Muscle of leg (tissue), 11 donors: ENCODE measurements around the gene IFT88. TPM values are rescaled to one million over a fixed set of nuclear protein-coding genes. Genes with fewer than 3 reads are reported as not detected.

Source experiments
- DNase-seq: peaks from one replicate; pipeline ENCODE4 v3.0.0; 2013
- H3K27ac ChIP-seq: one replicate; pipeline ENCODE4 v1.5.1; 2013; ENCODE audit warnings: mild to moderate bottlenecking, low read length, control low read depth
- H3K27me3 ChIP-seq: one replicate; pipeline ENCODE4 v1.6.1; 2013; ENCODE audit warnings: low read length; ENCODE audit not compliant: control insufficient read depth, insufficient read depth
- H3K36me3 ChIP-seq: one replicate; pipeline ENCODE4 v1.6.1; 2013; ENCODE audit warnings: low read length; ENCODE audit not compliant: control insufficient read depth, insufficient read depth
- H3K4me1 ChIP-seq: one replicate; pipeline ENCODE4 v1.6.1; 2013; ENCODE audit warnings: low read length; ENCODE audit not compliant: control insufficient read depth, insufficient read depth
- H3K4me3 ChIP-seq: one replicate; pipeline ENCODE4 v1.5.1; 2013; ENCODE audit warnings: low read length, control low read depth
- H3K9me3 ChIP-seq: replicated peaks from 2 replicates; pipeline ENCODE4 v1.6.1; 2013; ENCODE audit warnings: low read depth, low read length; ENCODE audit not compliant: control insufficient read depth
- WGBS: methylation state at CpG from one replicate; pipeline ENCODE4 v1.1.5; 2013; ENCODE audit warnings: missing lambda C conversion rate; ENCODE audit not compliant: insufficient coverage; 5-methylcytosine and 5-hydroxymethylcytosine counted together
- polyA plus RNA-seq, 8 donors: library from polyadenylated mRNA; unstranded; fragments of 120-200 nt; gene quantifications; one replicate each; pipeline versions ENCODE4 v1.2.1 to v1.2.3, GENCODE V29; 2013; ENCODE audit warnings: inconsistent platforms in 1 of 8, low replicate concordance in 1 of 8; ENCODE audit not compliant: insufficient read length in 8 of 8, insufficient read depth in 1 of 8
- total RNA-seq: library from RNA; stranded (reverse); fragments of 120-200 nt; gene quantifications from one replicate; pipeline ENCODE4 v1.2.4, GENCODE V29; 2013

The IFT88 gene
- total and polyA plus RNA-seq, 9 donors, result 12.1 to 17.6 (median 13.9) TPM

DNA sequence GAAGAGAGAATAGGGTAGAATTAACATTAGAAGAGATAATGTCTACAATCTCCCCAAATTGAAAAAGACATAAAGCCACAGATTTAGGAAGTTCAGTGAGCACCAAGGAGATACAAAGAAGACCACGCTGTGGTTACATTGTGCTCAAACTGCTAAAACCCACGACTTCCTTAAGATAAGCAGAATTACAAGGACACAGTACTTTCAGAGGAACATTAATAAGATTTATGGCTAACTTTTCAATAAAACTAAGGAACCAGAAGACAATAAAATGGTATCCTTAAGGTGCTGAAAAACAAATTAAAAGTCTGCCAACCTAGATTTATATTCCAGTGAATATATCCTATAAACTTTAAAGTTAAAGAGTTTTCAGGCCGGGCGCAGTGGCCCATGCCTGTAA, 129.1 kb downstream of the IFT88 start:
- Histone ChIP-seq H3K4me3 (no peak overlapping the region), H3K27ac (no peak overlapping the region), H3K27me3 (peaks cover under 1% of the 10 kb centered on the region), H3K9me3 (no peaks in the 10 kb centered on the region), H3K36me3 (peaks cover 2% of the 10 kb centered on the region), H3K4me1 (peaks cover under 1% of the 10 kb centered on the region)
- no CpG with 5 or more reads among the region's 4 CpGs for WGBS
- no peak for DNase-seq

DNA sequence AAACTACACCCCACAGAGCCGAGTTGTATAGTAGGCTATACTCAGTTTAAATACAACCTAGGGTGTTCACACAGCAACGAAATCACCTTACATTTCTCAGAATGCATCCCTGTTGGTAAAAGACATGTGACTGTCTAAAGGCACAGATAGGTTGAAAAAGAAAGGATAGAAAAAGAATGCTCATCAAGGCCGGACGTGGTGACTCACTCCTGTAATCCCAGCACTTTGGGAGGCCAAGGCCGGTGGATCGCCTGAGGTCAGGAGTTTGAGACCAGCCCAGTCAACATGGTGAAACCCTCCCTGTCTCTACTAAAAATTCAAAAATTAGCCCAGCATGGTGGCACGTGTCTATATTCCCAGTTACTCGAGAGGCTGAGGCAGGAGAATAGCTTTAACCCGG, 132.8 kb downstream of the IFT88 start:
- H3K36me3 ChIP-seq, result no peaks in the 10 kb centered on the region
- H3K27me3 ChIP-seq, result peaks cover 2% of the 10 kb centered on the region
- H3K4me1 ChIP-seq, result peaks cover 13% of the 10 kb centered on the region
- WGBS, result 93% methylated on average over 2 of the region's 9 CpGs
- H3K27ac ChIP-seq, result no peak overlapping the region
- no peak for DNase-seq
- no peaks in the 10 kb centered on the region for H3K9me3 ChIP-seq
- H3K4me3 ChIP-seq, result no peak overlapping the region

DNA sequence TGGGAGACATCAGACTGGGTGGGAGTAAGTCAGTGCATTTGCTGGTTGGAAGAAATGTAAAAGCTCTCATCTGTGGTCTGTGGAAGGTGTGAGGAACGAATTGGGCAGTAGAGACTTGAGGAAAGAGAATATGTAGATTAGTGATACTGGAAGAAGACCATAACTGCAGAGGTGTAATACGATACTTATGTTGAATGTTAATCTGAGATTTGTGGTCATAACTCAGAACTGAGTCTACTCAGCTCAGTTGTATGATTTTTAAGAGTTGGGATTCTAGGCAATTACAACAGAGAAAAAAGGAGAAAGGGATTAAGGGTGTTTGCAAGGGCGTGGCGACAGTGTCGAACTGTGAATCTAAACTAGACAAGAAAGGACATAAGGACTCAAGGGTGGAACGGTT, 133.3 kb downstream of the IFT88 start:
- Histone ChIP-seq H3K27ac (no peak overlapping the region), H3K9me3 (no peaks in the 10 kb centered on the region), H3K4me3 (no peak overlapping the region), H3K36me3 (no peaks in the 10 kb centered on the region), H3K27me3 (peaks cover 2% of the 10 kb centered on the region), H3K4me1 (peaks cover 15% of the 10 kb centered on the region)
- WGBS, result 89% methylated on average over 6 of the region's 6 CpGs
- no peak for DNase-seq

DNA sequence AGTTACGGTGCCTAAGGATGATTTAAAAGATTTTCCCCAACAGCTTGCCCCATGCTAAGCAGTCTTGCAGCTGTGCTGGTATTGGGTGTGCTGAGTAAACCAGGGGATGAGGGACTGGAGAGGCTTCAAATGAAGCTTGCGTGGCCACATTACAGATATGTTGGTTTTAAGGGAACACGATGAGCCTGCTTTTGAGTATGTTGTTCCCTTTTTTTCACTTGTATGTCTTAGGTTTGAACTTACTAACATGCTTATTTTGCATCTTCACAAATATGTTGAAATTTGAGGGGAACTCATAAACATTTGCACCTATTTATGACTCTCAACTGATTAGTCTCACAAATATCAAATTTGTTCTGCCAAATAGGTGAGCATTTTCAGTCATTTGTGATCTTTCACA, 134.5 kb downstream of the IFT88 start:
- DNase-seq, result no peak
- Histone ChIP-seq H3K27ac (no peak overlapping the region), H3K36me3 (no peaks in the 10 kb centered on the region), H3K9me3 (no peaks in the 10 kb centered on the region), H3K4me1 (peaks cover 15% of the 10 kb centered on the region), H3K4me3 (no peak overlapping the region), H3K27me3 (peaks cover 2% of the 10 kb centered on the region)
- no CpG with 5 or more reads among the region's 3 CpGs for WGBS

DNA sequence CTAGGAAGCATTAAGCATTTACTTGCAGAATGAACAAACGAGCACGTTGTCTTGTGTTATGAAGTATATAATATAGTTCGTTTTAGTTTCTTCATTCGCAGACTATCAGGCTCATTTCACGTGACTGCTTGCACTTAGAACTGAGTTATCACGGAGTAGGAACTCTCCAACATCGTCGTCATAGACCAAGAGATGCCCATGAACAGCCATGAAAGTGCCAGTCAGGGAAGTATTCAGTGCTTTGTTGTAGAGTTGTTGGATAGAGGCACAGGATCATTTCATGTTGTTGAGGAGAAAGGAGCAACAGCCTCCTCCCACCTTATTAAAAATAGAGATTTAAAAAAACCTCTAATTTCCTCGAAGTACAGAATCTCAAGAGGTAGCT, 135.6 kb downstream of the IFT88 start:
- WGBS, result 20% methylated on average over 4 of the region's 9 CpGs
- peak; percentile 54 for DNase-seq

DNA sequence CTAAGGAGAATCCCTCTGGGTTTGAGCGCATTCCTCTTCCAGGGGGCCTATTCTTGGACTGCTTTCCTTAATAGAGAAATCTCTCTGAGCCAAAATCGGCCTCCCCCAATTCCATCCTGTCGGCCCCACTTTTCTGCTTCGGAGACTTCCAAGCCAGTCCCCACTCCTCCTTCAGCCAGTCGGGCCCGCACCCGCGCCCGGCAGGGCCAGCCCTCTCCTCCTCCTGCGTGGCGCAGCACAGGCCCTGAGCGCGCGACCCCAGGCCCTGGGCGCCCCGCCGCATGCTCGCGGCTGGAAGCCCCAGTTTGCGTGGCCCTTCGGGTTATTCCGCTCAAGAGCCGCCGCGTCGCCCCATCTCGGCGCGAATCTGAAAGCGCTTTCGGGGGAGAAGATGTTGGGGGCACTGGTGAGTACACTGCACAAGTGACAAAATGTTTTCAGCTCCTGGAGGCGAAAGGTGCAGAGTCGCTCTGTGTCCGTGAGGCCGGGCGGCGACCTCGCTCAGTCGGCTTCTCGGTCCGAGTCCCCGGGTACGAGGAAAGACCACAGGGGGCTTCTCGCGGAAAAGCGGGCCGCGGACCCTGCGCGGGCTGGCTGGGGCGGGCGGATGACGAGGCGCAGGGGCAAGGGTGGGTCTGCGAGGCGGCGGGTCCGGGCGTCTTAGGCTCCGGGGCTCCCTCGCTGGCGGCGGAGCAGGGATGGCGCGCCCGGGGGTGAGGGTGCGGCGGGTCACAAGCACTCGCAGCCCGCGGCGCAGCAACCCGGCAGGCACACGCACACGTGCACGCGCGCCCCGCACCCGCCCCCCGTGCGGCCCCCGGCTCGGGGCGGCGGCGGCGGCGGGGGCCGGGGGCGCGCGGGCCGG, 136.2 kb downstream of the IFT88 start, which contains the start of gene IL17D:
Gene IL17D, plus strand, starts transcription at position 785 of the 865 bp plus-strand sequence. CDS start 303 bp downstream, outside the sequence.
- WGBS, result under 1% methylated on average over 93 of the region's 94 CpGs
- peak within 1 kb of the TSS; percentile 57 for H3K27ac ChIP-seq

More for the DNA sequence above, 135.6 kb downstream of the IFT88 start:
- peaks cover 15% of the 10 kb centered on the region for H3K4me1 ChIP-seq
- peaks cover 2% of the 10 kb centered on the region for H3K27me3 ChIP-seq
- peak overlapping the region; percentile 61 for H3K4me3 ChIP-seq
- H3K36me3 ChIP-seq, result no peaks in the 10 kb centered on the region
- peak overlapping the region; percentile 57 for H3K27ac ChIP-seq
- no peaks in the 10 kb centered on the region for H3K9me3 ChIP-seq

DNA sequence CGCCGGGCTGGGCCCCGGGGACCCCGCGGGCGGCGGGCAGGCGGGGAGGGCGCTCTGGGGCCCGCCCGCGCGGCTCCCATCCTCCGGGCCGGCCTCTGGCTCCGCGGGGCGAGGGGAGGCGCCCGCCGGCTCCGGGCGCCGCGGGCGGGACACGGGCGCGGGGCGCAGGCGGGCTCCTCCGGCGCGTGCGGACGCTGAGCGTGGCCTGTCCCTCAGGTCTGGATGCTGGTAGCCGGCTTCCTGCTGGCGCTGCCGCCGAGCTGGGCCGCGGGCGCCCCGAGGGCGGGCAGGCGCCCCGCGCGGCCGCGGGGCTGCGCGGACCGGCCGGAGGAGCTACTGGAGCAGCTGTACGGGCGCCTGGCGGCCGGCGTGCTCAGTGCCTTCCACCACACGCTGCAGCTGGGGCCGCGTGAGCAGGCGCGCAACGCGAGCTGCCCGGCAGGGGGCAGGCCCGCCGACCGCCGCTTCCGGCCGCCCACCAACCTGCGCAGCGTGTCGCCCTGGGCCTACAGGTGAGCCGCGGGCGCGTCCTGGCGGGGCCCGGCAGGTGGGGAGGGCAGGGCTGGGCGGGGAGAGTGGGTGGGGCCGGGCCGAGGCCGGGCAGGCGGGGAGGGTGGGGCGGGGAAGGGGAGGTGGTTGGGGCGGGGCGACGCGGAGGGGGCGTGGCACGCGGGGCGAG, 137.0 kb downstream of the IFT88 start:
- no peaks in the 10 kb centered on the region for H3K36me3 ChIP-seq
- peaks cover 15% of the 10 kb centered on the region for H3K4me1 ChIP-seq
- H3K27me3 ChIP-seq, result peaks cover 2% of the 10 kb centered on the region
- under 1% methylated on average over 73 of the region's 98 CpGs for WGBS
- H3K4me3 ChIP-seq, result peak overlapping the region; percentile 21
- H3K27ac ChIP-seq, result no peak overlapping the region
- no peaks in the 10 kb centered on the region for H3K9me3 ChIP-seq
- DNase-seq, result peak; percentile 90

More for the DNA sequence above, 136.2 kb downstream of the IFT88 start, which contains the start of gene IL17D:
- Histone ChIP-seq H3K4me1 (peaks cover 15% of the 10 kb centered on the region), H3K9me3 (no peaks in the 10 kb centered on the region), H3K27me3 (peaks cover 2% of the 10 kb centered on the region), H3K36me3 (no peaks in the 10 kb centered on the region), H3K4me3 (peak within 1 kb of the TSS; percentile 61)
- peak; percentile 56 for DNase-seq

DNA sequence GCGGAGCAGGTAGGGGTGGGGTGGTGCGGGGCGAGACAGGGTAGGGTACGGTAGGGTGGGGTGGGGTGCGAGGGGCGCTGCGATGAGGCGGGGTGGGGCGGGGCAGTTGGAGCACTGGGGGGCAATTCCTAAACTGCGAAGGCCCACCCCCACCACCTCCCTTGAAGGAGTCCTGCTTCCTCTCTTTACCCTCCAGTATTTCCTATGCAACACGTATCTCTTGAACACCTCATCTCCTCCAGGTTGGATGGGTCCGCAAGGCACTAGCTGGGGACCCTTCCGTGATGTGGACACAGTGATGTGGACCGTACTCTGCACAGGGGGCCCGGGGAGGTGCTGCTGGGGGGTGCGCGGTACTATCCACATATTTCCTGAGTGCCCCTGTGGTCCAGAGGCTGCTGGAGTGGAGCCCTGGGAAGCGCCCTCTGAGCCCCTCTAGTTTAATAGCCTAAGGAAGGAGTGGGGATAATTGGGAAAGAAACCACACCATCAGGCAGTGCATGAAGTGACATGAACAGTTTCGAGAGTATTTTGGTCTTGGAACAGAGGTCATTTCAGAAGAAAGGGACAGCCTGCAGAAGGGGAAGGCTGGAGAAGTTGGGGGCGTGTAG, 137.6 kb downstream of the IFT88 start:
- H3K9me3 ChIP-seq, result no peaks in the 10 kb centered on the region
- H3K4me3 ChIP-seq, result no peak overlapping the region
- no peak overlapping the region for H3K27ac ChIP-seq
- H3K36me3 ChIP-seq, result no peaks in the 10 kb centered on the region
- DNase-seq, result no peak
- peaks cover 15% of the 10 kb centered on the region for H3K4me1 ChIP-seq
- peaks cover 2% of the 10 kb centered on the region for H3K27me3 ChIP-seq
- 46% methylated on average over 2 of the region's 20 CpGs for WGBS

DNA sequence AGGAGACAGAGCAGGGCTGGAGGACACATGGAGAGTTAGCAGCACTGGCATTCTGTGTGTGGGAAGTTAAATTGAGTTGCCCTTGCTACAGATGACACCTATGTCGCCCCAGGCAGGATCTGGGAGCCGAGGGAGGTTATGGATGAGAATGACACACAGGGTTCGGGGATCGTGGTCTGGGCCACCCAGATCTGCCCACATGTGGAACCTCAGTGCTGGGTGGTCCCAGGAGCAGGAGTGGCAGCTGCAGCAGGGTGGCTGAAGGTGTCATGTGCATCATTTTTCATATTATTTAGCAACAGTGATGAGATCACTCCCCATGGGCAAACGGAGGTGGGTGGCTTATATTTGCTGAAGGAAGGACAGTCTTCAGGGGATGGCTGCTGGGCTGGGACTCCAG, 139.7 kb downstream of the IFT88 start:
- Histone ChIP-seq H3K4me3 (no peak overlapping the region), H3K9me3 (no peaks in the 10 kb centered on the region), H3K4me1 (peaks cover 10% of the 10 kb centered on the region), H3K27me3 (no peaks in the 10 kb centered on the region), H3K36me3 (no peaks in the 10 kb centered on the region), H3K27ac (no peak overlapping the region)
- 82% methylated on average over 4 of the region's 5 CpGs for WGBS
- no peak for DNase-seq

DNA sequence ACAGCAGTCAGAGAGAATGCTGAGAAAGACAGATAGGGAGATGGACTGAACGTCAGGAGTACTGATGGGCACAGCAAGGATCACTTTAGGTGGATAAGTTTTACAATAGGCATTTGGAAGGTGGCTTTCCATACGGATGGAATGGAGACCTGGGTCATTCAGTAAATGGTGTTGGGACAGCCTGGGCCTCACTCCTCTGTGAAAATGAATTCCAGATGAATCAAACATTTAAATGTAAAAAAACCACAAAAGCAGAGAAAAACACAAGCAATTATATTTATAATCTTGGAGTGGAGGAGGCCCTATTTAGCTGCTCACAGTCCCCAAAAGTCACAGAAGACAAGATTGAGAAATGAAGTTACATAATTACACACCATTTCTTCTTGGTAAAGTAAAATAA, 141.3 kb downstream of the IFT88 start:
- Histone ChIP-seq H3K27ac (peak overlapping the region; percentile 29), H3K4me3 (no peak overlapping the region), H3K27me3 (no peaks in the 10 kb centered on the region), H3K9me3 (no peaks in the 10 kb centered on the region), H3K36me3 (no peaks in the 10 kb centered on the region), H3K4me1 (peaks cover 12% of the 10 kb centered on the region)
- WGBS, result 50% methylated on average over 1 of the region's 2 CpGs
- DNase-seq, result no peak
